Stimulated activated memory B cell treated with anti-CD40 and anti-IgM and Interleukin-4, amounts not matched to agents 10 μg/mL and 1 μg/mL and 100 μg/mL, for 72 hours (primary cell): ENCODE results near the gene MACROH2A1.

Experiments used
- ATAC-seq: fragments of 150-1000 bp; cut with Tn5 transposase; 2 replicates; pipeline ENCODE4 v1.10.0; 2021
- H3K27ac Mint-ChIP-seq: one replicate; pipeline ENCODE4 v1.8.0; 2022; ENCODE audit warnings: mild to moderate bottlenecking, mixed read lengths
- H3K27me3 Mint-ChIP-seq: one replicate; pipeline ENCODE4 v1.8.0; 2022; ENCODE audit warnings: mixed read lengths
- H3K36me3 Mint-ChIP-seq: one replicate; pipeline ENCODE4 v1.8.0; 2022; ENCODE audit warnings: mixed read lengths
- H3K4me1 Mint-ChIP-seq: one replicate; pipeline ENCODE4 v1.8.0; 2022; ENCODE audit warnings: mixed read lengths
- H3K4me3 Mint-ChIP-seq: one replicate; pipeline ENCODE4 v1.8.0; 2022; ENCODE audit warnings: mild to moderate bottlenecking, moderate library complexity, mixed read lengths
- H3K9me3 Mint-ChIP-seq: one replicate; pipeline ENCODE4 v1.8.0; 2022; ENCODE audit warnings: mixed read lengths

MACROH2A1 gene

DNA sequence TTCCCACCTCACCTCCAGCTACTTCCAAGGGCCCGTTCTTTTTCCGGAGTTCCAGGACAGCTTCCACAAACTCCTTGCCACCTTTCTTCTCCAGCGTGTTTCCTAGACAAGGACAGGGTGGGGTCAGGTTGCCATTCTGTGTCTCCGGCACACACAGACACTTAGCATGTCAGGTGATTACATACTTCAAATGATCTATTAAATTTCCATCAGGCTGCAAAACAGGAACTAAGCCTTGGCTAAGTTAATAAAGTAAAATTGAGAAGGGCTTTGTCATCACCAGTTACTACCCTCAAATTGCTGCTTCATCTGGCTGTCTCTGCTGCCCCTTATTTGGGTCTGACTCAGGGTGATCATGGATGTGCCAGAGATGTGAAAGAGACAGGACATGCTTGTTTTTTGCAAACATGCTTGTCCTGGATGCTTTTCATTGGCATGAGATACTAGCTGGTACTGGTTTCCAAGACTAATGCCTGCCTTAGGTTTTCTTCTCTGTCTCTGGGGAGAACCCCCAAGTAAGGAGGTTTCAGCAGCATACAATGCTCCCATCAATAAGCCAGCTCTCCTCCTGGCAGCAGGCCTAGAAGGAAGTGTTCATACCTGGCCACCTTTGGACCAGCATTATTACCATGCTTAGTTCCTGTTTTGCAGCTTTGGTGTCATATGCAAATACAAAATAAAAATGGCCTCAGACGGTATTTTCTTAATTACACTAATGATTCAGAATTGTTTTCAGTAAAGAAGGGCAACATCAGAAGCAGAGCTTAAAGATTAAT lies 52.9 kb downstream of the MACROH2A1 start:
- peak; percentile 74 for ATAC-seq
- Mint-ChIP-seq H3K4me3 (no peak overlapping the region), H3K36me3 (peaks cover 65% of the 10 kb centered on the region), H3K9me3 (no peaks in the 10 kb centered on the region), H3K27me3 (no peaks in the 10 kb centered on the region), H3K27ac (peak overlapping the region; percentile 62), H3K4me1 (peaks cover 17% of the 10 kb centered on the region)

DNA sequence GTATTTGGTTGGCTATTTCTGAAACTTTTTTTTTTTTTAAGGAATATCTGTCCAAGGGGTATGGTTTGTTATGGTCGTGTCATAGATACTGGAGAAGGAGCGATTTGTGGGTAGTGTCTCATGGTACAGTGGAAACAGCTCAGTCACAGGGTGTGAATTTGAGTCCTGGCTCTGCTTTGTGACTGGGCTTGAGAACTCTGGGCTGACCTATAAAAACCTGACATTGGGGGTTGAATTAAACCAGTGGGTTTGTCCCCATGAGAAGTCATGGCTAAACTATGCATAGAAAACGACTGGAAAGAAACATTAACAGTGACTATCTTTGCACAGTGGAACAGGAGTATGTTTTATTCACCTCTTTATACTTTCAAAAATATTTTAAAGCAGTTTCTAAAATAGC lies 54.7 kb downstream of the MACROH2A1 start:
- Mint-ChIP-seq H3K4me1 (peaks cover 17% of the 10 kb centered on the region), H3K36me3 (peaks cover 70% of the 10 kb centered on the region), H3K27ac (no peak overlapping the region), H3K9me3 (no peaks in the 10 kb centered on the region), H3K4me3 (no peak overlapping the region), H3K27me3 (no peaks in the 10 kb centered on the region)
- no peak for ATAC-seq

DNA sequence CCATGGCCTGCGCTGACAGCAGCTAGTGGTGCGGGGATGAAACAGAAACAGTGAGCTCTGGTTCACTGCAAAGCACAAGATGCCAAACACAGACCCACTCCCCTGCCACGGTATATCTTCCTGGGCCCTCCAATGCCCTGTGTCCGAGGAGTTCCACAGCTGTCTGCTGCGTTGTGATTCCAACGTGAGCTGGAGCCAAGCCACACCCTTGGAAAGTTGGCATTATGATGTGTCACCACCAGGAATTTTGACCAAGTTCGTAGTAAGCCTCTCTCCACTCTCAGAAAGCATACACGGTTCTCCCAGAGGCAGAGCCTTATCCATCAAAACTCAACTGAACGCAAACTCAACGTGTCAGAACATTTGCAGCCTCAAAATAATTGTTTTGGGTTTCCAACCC lies 55.6 kb downstream of the MACROH2A1 start:
- H3K4me3 Mint-ChIP-seq = no peak overlapping the region
- no peaks in the 10 kb centered on the region for H3K9me3 Mint-ChIP-seq
- H3K36me3 Mint-ChIP-seq = peaks cover 75% of the 10 kb centered on the region
- ATAC-seq = no peak
- peaks cover 17% of the 10 kb centered on the region for H3K4me1 Mint-ChIP-seq
- no peaks in the 10 kb centered on the region for H3K27me3 Mint-ChIP-seq
- no peak overlapping the region for H3K27ac Mint-ChIP-seq

DNA sequence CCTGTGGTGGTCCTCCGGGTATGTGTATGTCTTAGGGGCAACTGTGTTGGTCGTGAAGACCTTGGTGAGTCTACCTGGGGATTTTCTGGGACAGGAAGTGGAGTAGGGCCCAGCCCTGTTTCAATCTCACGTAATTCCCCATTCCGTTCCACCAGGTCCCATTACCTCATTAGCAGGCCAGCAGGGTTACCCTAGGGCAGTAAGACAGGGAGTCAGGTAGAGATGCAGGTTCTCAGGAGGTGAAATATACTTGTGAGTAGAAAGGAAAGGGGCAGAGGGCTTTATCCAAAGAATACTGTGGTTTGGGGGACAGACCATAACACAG lies 56.5 kb downstream of the MACROH2A1 start:
- Mint-ChIP-seq H3K9me3 (no peaks in the 10 kb centered on the region), H3K27ac (no peak overlapping the region), H3K36me3 (peaks cover 75% of the 10 kb centered on the region), H3K27me3 (no peaks in the 10 kb centered on the region), H3K4me1 (peaks cover 17% of the 10 kb centered on the region), H3K4me3 (no peak overlapping the region)
- no peak for ATAC-seq

DNA sequence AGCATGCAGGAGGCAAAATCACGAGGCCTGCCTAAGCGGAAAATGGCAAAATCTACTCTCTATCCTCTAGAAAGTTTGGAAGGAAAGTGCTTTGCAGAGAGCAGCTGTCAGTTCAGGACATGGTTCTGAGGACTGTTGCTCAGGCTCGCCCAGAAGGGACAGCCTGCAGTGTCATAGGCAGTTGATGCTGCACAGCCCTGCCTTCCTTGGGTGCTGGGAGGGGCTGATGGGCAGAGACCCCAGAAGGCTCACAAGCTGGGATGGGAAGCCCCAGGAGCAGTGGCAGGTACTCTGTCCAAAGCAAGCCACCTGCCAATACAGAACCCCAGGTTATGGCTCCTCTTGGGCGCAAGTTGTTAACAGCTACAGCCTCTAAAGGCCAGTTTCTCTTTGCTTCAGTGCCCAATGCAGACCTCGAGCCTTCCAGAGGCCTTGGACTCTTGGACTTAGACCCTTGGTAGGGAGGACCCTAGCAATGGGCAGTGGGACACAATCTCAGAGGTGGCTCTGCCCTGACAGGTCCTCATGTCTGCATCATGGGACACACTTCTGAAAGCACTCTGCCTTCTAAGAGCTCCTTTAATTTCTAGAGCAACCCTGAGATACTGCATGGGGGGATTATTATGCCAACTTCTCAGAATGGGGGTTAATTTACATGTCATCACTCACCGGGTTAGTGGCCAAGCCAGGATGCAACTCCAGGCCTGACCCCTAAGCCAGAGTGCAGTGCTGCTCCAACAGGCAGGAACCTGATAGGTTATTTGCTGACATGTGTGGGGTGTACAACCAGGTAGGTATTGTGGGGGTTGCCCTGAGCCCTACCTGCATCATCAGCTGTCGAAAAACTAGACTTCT lies 57.1 kb downstream of the MACROH2A1 start:
- H3K4me1 Mint-ChIP-seq = peaks cover 14% of the 10 kb centered on the region
- no peak overlapping the region for H3K4me3 Mint-ChIP-seq
- H3K9me3 Mint-ChIP-seq = no peaks in the 10 kb centered on the region
- H3K27me3 Mint-ChIP-seq = no peaks in the 10 kb centered on the region
- H3K27ac Mint-ChIP-seq = peak overlapping the region; percentile 42
- ATAC-seq = no peak
- peaks cover 74% of the 10 kb centered on the region for H3K36me3 Mint-ChIP-seq

DNA sequence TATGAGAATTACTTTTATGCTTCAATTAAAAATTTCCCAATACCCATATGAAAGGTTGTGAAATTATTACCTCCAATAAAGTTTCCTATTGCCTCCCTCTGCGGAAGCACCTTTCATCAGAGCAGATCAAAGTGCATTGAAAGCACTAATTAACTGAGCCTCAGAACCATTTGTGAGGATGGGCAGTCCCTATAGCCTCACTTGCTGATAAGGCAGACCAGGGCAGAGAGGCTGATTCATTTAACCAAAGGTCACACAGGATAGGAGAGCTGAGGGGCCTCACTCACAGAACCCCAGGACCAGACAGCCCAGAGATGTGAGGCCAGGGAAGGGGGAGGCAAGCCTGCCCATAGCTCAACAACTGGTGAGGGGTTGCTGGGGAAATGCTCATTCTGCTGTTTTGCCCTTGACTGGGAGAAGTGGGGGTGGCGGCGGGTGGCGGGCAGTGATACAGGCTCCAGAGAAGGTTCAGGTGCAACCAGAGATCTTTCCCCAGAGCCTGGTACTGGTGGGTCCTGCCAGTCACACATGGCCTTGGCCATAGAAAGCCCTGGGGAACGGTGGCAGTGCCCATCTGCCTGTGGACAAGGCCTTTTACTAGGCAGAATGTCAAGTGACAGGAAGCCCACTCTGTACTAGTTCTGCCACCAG lies 57.9 kb downstream of the MACROH2A1 start:
- no peaks in the 10 kb centered on the region for H3K27me3 Mint-ChIP-seq
- H3K27ac Mint-ChIP-seq = no peak overlapping the region
- no peaks in the 10 kb centered on the region for H3K9me3 Mint-ChIP-seq
- H3K36me3 Mint-ChIP-seq = peaks cover 73% of the 10 kb centered on the region
- peaks cover 6% of the 10 kb centered on the region for H3K4me1 Mint-ChIP-seq
- no peak overlapping the region for H3K4me3 Mint-ChIP-seq
- ATAC-seq = no peak

DNA sequence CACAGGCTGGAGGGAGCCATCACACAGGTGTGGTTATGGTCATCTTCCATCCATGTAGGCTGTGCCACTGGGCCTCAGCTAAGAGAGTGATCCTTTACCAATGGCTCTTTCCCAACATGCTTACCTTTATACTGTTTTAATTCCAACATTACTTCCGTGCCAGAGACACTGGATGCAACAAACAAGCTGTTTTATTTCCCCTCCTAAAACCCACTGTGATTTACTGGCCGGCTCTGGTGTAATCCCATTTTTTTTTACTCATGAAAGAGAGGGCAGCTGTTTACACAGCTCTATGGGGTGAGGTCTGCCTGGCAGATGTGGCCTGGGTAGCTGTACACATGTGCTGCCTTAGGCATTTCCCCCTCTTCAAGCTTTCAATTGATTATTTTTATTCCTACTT lies 58.5 kb downstream of the MACROH2A1 start:
- ATAC-seq = no peak
- H3K27ac Mint-ChIP-seq = no peak overlapping the region
- H3K4me1 Mint-ChIP-seq = peaks cover 2% of the 10 kb centered on the region
- H3K4me3 Mint-ChIP-seq = no peak overlapping the region
- H3K36me3 Mint-ChIP-seq = peaks cover 69% of the 10 kb centered on the region
- no peaks in the 10 kb centered on the region for H3K27me3 Mint-ChIP-seq
- H3K9me3 Mint-ChIP-seq = no peaks in the 10 kb centered on the region

DNA sequence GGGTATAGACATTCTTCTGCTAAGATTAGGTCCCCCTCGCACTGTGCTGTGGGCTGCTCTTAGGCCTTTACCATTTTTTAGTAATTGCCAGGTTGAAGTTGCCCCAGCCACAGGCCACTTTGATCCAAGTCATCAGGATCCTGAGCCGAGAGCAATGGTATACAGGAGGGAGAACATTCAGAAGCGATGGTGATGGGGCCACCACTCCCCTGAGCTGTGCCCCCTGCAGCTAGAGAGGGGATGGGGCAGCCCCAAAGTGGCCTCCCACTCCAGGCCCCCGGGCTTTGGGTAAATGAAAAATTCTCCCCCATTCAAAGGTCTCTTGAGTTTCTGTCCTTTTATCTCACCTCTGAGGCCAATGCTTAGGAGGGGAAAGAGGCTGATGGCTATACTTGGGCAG lies 59.4 kb downstream of the MACROH2A1 start:
- Mint-ChIP-seq H3K27ac (no peak overlapping the region), H3K27me3 (no peaks in the 10 kb centered on the region), H3K4me1 (peaks cover 10% of the 10 kb centered on the region), H3K9me3 (no peaks in the 10 kb centered on the region), H3K4me3 (no peak overlapping the region), H3K36me3 (peaks cover 68% of the 10 kb centered on the region)
- no peak for ATAC-seq

DNA sequence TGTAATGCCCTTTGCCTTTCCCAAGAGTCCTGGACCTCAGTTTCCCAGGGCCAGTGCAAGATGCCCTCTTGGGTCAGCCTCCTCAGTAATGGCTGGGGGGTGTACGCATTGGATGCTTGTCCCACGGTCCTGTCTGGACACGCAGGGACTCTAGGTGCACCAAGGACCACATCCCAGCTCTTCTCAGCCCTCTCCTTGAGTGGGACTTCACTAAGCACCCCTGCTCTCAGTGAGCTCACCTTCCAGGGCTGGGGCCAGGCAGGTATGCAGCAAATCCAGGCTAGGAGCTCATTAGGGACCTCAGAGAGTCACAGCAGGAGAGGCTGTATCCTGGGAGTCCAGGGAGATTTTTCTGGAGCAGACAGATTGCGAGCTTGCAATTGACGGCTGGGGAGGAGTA lies 59.8 kb downstream of the MACROH2A1 start:
- peaks cover 67% of the 10 kb centered on the region for H3K36me3 Mint-ChIP-seq

DNA sequence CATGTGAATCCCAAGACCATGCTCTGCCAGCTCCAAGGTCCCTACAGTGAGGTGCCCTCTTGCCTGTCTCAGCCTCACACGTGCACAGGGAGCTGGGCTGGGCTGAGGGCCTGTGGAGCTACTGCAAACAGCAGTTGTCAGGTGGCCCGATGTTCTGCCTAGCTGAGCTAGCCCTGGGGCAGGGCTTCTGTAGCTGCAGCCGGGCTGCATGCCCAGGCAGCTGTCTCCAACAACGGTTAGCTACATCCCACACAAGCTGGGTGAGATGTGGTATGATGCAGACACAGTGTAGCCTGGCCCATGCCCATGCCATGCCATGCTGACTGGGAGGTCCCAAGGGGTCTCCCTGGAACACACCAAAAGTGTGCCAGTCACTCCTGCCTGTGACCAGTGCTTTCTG lies 62.0 kb downstream of the MACROH2A1 start:
- Mint-ChIP-seq H3K36me3 (peaks cover 58% of the 10 kb centered on the region), H3K27me3 (no peaks in the 10 kb centered on the region), H3K4me3 (no peak overlapping the region), H3K27ac (no peak overlapping the region), H3K9me3 (no peaks in the 10 kb centered on the region), H3K4me1 (peaks cover 10% of the 10 kb centered on the region)
- no peak for ATAC-seq

More for the DNA sequence above, 59.8 kb downstream of the MACROH2A1 start:
- no peak for ATAC-seq
- Mint-ChIP-seq H3K4me3 (no peak overlapping the region), H3K27ac (no peak overlapping the region), H3K9me3 (no peaks in the 10 kb centered on the region), H3K27me3 (no peaks in the 10 kb centered on the region), H3K4me1 (peaks cover 10% of the 10 kb centered on the region)

DNA sequence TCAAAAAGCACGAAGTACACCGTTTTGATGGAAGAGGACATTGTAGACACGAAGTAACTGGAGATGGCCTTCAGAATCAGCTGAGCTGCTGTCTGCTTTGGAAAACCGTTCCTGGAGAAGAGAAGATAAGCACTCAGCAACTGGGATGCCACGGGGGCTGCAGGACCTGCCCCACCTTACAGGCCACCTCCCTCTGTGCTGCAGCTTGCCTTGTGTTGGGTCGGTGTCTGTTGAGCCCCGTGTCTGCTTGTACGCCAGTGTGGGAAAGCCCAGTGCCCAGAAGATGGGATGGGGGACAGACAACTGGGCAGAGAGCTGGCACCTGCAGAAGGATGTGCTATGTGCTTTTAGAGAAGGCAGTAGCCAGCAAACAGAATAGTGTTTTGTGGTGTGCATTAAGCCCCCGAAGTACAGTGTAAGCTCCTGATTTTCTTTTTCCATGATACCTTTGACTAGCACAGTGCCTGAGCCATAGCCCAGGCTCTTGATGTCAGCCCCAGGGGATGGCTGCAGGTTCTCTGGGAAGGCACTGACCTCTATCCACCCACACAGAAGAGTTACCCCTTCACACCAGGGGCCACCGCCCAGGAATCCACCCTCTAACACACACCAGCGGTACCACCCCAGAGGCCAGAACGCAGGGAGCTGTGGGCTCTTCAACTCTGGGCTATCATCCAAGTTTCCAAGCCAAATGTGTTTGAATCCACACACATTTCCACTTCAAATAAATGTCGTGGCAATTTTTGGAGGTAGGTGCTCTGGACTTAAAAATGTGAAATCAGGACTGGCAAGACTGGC lies 63.8 kb downstream of the MACROH2A1 start:
- no peak overlapping the region for H3K4me3 Mint-ChIP-seq
- peaks cover 10% of the 10 kb centered on the region for H3K4me1 Mint-ChIP-seq
- H3K9me3 Mint-ChIP-seq = no peaks in the 10 kb centered on the region
- H3K27me3 Mint-ChIP-seq = no peaks in the 10 kb centered on the region
- H3K27ac Mint-ChIP-seq = peak overlapping the region; percentile 67
- no peak for ATAC-seq
- H3K36me3 Mint-ChIP-seq = peaks cover 44% of the 10 kb centered on the region

DNA sequence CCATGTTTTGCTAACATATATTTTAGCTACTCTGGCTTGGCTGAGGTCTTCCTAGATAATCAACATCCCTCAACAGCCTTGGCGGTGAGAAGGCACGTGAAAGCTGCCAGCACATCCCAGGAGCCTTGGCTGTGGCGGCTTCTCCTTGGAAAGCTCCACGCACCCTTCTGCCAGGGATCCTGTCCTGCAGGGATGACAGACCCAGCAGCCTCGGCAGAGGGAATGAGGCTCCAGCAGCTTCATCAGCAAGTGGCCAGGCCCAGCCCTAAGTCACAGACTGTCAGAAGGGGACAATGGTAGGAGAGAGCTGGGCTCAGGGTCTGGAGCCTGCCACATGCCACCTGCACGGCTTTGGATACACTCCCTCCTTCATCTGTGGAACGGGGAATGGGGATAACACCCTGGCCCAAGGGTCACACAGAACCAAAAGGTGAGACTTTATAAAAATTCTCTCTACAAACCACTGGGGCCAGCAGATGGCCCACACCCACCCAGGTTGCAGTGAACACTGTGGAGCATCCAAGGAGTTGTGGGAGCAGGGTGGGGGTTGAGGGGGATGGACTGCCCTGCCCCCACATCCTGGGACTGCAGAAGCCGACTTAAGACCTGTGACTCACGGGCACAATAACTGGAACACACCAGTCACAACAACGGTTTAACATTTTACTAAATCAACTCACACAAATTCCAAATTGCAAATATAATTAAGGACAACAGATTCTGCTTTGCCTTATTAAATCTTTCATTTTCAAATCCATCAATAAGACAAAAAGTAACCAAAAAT lies 65.1 kb downstream of the MACROH2A1 start:
- ATAC-seq = no peak

DNA sequence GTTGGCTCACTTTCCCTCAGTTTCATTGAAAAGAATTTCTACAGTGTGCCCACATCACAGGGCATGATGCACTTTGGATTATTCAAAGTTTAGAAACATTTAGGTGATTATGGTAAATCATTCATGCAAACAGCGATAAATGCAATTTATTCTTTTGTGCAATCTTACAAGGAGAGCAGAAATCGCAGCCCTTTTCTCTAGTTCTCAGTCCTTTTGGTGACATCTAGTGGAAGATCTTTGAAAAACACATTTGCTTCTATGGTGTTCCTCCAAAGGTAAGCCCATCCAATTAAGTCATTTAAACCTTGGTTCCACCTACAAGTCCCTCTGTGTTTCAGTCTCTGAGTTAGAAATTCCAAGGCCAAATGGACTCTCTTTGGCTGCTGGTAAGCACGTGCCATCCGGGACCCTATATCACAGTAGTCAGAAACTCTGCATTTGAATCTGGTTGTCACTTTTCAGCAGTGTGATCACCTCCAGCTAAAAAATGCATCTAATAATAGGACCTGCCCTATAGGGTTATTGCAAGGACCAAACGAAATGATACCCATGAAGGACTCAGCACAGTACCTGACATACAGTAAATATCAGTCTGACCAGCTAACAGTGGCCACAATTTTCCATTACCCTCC lies 66.4 kb downstream of the MACROH2A1 start:
- Mint-ChIP-seq H3K4me3 (no peak overlapping the region), H3K9me3 (no peaks in the 10 kb centered on the region), H3K27me3 (no peaks in the 10 kb centered on the region), H3K36me3 (peaks cover 42% of the 10 kb centered on the region), H3K4me1 (peaks cover 10% of the 10 kb centered on the region), H3K27ac (no peak overlapping the region)
- ATAC-seq = no peak

More for the DNA sequence above, 65.1 kb downstream of the MACROH2A1 start:
- Mint-ChIP-seq H3K36me3 (peaks cover 39% of the 10 kb centered on the region), H3K27ac (peak overlapping the region; percentile 11), H3K4me3 (no peak overlapping the region), H3K27me3 (no peaks in the 10 kb centered on the region), H3K4me1 (peaks cover 10% of the 10 kb centered on the region), H3K9me3 (no peaks in the 10 kb centered on the region)

DNA sequence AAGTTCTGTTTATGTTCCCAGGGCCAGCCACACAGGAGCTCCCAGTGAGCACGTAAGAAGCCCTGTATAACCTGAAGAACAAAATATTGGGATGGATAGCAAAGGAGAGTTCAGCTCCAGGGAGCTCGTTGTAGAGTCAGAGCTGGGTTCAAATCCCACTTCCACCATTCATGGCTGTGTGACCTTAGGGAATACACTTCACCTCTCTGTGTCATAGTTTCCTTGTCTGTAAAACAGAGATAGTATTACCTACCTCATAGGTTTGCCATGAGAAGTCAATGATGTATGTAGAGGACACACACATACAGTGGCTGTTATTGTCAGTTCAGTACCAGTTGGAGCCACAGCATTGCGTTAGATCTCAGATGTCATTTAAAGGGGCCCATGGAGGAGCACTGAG lies 67.4 kb downstream of the MACROH2A1 start:
- Mint-ChIP-seq H3K27me3 (no peaks in the 10 kb centered on the region), H3K4me1 (peaks cover 10% of the 10 kb centered on the region), H3K36me3 (peaks cover 40% of the 10 kb centered on the region), H3K9me3 (no peaks in the 10 kb centered on the region), H3K27ac (no peak overlapping the region), H3K4me3 (no peak overlapping the region)
- ATAC-seq = no peak
